Measurements from ENCODE around the gene SH3D19.
"Not testable (repeated sequence)": the region's sequence is repeated elsewhere in the genome, so short reads cannot be mapped to it uniquely, and the experiment has no call there.

Gene SH3D19

GRCh38 chr4:151143811-151144210 lies 181.6 kb downstream of the SH3D19 start:
- no peak for DNase-seq

DNA sequence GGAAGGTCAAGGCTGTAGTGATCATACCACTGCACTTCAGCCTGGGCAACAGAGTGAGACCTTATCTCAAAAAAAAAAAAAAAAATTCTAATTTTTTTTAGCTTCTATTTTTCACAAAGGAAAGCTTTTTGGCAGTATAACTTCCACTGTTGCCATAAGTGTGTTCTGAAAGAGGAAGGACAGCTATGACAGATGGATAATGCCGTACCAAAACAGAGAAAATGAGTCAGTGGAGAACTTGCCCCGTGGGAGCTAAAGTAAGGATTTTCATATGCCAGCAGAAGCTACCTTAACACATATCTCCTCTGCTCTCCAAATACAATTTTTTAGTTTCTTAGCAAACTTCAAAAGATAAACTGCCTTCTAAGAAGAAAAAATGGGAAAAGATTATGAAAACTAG lies 182.2 kb downstream of the SH3D19 start:
- no peak for DNase-seq

DNA sequence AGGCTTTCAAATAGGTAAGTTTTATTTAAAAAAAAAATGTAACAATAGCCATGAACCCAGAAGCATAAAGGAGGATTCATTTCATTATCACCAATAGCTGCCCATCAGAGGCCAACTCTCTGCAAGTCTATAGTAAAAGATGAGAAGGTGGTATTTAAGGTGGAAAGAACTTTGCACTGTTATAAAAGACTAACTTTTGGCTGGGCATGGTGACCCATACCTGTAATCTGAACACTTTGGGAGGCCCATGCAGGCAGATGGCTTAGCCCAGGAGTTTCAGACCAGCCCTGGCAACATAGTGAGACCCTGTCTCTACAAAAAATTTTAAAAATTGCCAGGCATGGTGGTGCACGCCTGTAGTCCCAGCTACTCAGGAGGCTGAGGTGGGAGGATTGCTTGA lies 182.6 kb downstream of the SH3D19 start:
- no peak for DNase-seq

- DNase-seq, result no peak
Observed at GRCh38 chr4:151139814-151140213, 185.6 kb downstream of the SH3D19 start.

DNA sequence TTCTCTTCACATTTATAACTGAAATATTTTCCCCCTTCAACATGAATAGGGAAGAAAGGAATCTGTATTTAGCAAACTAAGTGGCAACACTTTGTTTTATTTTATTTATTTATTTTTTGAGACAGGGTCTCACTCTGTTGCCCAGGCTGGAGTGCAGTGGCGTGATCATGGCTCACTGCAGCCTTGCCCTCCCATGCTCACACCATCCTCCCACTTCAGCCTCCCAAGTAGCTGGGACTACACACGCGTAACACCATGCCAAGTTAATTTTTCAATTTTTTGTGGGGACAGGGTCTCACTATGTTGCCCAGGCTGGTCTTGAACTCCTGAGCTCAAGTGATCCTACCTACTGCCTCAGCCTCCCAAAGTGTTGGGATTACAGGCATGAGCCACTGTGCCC lies 189.4 kb downstream of the SH3D19 start:
- DNase-seq, result not testable (repeated sequence)

GRCh38 chr4:151133311-151133710 lies 192.1 kb downstream of the SH3D19 start:
- no peak for DNase-seq

DNA sequence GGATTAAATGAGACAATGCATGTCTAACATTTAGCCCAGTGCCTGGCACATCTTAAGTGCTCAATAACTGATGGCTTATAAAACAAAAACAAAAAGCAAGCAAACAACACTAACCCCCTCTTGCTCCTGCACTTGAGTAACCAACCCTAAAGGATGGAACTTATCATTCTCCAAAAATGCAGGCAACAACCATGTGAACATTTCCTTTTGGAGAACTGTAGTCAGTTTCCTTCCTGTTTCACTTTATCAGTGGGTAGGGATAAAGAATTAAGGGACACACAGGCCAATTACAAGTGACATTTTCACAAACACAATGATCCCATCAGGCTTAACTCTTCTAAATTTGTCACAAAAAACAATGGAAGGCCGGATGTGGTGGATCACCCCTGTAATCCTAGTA lies 195.6 kb downstream of the SH3D19 start:
- DNase-seq, result no peak

DNA sequence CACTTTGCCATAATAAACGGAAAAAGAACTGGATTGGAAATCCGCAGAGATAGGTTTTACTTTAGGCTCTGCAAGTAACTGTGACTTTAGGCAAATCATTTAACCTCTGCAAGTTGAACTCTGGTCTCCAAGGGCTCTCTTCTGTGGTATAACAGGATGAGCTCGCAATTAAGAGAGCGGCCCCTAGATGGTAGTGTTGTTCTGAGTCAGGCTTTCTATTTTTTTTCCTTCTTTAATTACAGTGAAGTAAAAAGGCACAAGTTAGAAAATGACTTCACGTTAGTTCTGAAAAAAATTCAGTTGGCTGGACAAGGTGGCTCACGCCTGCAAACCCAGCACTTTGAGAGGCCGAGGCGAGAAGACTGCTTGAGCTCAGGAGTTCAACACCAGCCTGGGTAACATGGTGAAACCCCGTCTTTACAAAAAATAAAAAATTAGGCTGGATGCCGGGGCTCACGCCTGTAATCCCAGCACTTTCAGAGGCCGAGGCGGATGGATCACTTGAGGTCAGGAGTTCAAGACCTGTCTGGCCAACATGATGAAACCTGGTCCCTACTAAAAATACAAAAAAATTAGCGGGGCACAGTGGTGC lies 207.9 kb downstream of the SH3D19 start:
- DNase-seq, result peak; percentile 22

DNA sequence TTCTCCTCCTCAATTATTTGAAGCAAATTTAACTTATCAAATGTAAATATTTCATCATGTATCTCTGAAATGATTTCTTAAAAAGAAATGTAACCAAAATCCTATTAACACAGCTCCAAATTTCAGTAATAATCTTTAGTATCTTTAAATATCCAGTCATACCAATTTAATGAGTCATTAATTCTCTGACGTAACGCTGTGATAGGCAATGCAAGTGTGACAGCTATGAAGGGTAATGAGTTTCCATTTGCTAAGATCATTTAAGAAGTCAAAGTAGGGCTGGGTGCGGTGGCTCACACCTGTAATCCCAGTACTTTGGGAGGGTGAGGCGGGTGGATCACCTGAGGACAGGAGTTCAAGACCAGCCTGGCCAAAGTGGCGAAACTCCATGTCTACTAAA lies 210.4 kb downstream of the SH3D19 start:
- DNase-seq, result no peak

- no peak for DNase-seq
Observed at GRCh38 chr4:151114338-151114737, 211.1 kb downstream of the SH3D19 start.

- no peak for DNase-seq
Observed at GRCh38 chr4:151110236-151110635, 215.2 kb downstream of the SH3D19 start.

DNA sequence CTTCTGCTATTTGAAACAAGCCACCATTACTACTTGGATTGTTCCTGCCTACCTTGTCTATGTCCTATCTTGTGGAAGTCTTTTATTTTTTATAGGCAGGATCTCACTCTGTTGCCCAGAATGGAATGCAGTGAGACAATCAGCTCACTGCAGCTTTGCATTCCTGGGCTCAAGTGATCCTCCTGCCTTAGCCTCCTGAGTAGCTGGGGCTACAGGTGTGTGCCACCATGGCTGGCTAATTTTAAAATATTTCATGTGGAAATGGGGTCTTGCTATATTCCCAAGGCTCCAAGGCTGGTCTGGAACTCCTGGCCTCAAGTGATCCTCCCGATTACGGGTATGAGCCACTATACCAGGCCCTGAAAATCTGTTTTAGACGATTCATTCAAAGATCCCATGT lies 218.3 kb downstream of the SH3D19 start:
- DNase-seq, result no peak

GRCh38 chr4:151105454-151106032 lies 219.9 kb downstream of the SH3D19 start:
- no peak for DNase-seq

DNA sequence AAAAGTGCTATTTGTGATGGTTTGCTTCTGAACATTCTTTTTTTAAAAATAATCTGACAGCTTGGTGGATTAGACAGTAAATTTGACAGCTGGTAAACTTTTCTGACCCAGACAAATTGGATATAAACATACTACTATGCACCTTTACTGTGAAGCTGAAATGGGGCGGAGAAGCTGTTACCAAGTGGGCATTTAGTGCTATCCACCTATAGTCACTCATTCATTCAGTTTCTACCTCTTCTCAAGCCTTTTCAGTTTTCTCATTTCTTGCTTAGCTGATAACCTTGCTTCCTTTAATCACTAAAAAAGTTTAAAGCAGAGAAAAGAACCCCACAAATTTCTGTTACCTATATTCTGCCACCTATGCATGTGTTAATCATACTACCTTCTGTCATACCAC lies 220.8 kb downstream of the SH3D19 start:
- DNase-seq, result no peak

- no peak for DNase-seq
Observed at GRCh38 chr4:151103758-151104157, 221.6 kb downstream of the SH3D19 start.

- no peak for DNase-seq
Observed at GRCh38 chr4:151100531-151100930, 224.9 kb downstream of the SH3D19 start.

GRCh38 chr4:151099976-151100417 lies 225.4 kb downstream of the SH3D19 start:
- DNase-seq, result no peak

GRCh38 chr4:151099229-151099975 lies 226.0 kb downstream of the SH3D19 start, which contains the start of gene RPS3A:
TSS of gene RPS3A (plus strand) at chr4:151099628. CDS start at chr4:151099653, 25 bp downstream.
- peak; percentile 96 for DNase-seq

- no peak for DNase-seq
Observed at GRCh38 chr4:151098979-151099228, 226.5 kb downstream of the SH3D19 start.

- no peak for DNase-seq
Observed at GRCh38 chr4:151097759-151098158, 227.6 kb downstream of the SH3D19 start.

GRCh38 chr4:151095142-151095541 lies 230.3 kb downstream of the SH3D19 start:
- no peak for DNase-seq

DNA sequence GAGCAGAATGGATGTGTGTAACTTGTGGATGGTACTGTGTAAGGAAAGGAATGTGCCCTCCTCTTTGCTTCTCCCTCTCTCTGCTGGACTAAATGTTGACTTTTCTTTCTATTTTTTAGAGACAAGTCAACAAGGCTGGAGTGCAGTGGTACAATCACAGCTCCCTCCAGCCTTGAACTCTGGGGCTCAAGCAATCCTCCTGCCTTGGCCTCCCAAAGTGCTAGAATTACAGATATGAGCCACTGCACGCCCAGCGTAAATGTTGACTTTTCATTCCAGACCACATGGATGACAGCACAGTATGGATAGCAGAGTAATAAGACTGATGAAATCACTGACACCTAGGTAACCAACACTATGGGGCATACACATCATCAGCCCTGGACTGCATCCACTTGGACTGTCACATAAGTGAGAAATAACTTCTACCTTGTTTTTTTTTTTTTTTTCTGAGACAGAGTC lies 231.1 kb downstream of the SH3D19 start:
- DNase-seq, result no peak

- no peak for DNase-seq
Observed at GRCh38 chr4:151093203-151093602, 232.2 kb downstream of the SH3D19 start.

GRCh38 chr4:151092488-151092887 lies 232.9 kb downstream of the SH3D19 start:
- no peak for DNase-seq

DNA sequence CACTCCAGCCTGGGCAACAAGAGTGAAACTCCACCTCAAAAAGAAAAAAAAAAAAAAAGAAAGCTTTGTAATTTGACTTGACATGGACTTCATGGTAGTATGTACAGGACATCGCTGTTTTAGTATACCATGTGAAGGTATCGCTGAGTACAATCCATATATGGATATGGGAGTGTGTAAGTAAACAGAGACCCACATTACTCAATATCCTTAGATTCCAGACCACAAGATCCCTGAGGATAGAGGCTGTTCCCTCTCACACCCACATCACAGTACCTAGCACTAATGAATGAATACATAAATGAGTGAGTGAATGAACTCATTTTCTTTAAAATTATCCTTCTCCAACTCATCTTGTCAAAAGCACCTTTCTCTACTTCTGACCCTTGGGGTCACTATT lies 234.4 kb downstream of the SH3D19 start:
- no peak for DNase-seq
